GM18508 (cell line): Measurements from ENCODE around the gene ZNF345.
A peak's percentile ranks its signal among the peaks of the same experiment; 100 is the strongest.

Experiments used
- ATAC-seq: cut with Tn5 transposase; IDR thresholded peaks from one replicate; pipeline ENCODE4 v1.9.1; 2021; ENCODE audit warnings: moderate number of reproducible peaks; ENCODE audit not compliant: insufficient read depth, unreplicated experiment

Gene ZNF345

DNA sequence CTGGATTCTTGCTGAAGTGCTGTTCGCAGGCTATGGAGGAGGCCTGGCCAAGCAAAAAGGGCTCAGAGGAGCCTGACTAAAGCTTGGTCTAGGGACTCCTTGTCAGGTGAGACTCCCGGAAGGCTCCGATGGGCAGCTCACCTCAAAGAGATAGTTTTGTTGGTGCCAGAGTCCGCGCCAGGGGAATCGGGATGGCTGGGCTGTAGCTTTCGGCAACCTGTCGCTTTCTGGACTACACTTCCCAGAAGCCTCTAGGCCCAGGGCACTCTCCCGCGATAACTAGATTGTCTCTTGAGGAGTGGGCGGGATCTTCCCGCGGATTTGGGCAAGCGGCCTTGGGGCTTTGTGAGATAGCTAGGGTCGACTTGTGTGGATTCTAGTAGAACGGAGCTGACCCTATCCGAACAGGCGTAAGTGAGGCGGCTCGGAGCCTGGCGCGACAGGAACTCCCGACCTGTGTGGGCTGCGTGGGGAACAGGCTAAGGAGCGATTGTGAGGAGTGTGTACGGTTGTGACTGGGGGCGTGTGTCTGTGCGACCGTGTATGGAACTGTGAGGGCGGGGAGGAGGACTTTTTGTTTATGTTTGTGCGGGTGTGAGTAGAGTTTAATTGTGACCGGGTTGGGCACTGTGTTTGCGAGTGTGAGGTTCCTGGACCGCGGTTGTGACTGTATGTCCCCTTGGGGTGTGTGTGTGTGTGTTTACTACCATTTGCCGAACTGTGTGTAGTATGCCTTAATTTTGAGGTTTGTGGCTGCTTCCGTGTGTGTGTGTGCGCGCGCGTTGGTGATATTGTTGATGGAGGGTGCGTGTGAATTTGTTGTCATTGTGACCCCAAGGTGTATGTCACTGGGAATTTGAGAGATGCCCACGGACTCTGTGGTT, at the start of gene ZNF345:
Gene ZNF345, plus strand, starts transcription at position 318 of the 884 bp plus-strand sequence. CDS start 25,955 bp downstream, outside the sequence.
- peak; percentile 47 for ATAC-seq

- no peak for ATAC-seq
Measured at GRCh38 chr19:36805364-36805763, 45.3 kb upstream of the ZNF345 start.

DNA sequence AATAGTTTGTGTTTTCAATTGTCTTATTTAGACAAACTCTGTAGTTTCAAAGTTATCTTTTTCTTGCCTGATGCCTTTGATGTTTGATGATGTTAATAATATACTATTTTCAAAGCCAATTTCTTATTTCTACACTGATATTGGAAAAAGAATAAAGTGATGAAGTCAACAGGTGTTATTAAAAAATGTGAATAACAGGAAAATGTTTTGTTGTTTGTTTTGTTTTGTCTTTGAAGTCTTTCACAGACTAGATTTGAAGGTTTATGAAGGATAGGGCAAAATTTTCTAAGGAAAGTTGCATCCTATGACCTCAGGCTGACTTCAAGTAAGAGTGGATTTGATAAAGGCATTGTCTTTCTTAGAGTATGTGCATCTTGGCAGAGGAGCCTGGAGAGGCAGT, 43.6 kb upstream of the ZNF345 start:
- no peak for ATAC-seq

- no peak for ATAC-seq
Measured at GRCh38 chr19:36819130-36819630, 31.5 kb upstream of the ZNF345 start.

DNA sequence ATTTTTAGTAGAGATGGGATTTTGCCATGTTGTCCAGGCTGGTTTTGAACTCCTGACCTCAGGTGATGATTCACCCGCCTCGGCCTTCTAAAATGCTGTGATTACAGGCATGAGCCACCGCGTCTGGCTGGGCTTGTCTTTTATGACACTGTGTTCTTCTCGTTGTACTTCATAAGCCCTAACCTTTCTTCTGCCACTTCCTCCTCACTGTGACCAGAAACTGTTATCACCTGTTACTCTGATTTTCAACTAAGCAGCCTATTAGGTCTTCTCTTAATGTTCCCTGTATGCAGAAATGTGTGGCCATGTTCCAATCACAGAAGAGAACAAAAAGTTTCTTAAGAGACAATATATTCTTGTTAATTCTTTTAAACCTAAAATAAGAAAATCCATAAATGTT, 28.9 kb upstream of the ZNF345 start:
- no peak for ATAC-seq

DNA sequence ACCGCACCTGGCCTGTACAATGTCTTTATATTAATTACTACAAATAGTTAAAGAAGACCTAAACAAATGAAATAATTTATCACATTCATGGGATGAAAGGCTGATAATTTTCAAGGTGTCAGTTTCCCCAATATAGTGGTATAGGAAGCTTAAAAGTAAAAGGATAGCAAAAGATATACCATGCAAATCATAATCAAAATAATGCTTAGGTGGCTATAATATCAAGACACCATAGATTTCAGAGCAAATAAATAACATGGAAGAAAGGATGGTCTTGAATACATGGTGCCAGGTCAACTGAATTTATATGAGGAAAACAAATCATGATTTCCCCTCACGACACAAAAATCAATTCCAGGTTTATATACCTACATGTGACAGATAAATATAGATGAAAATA, 17.2 kb upstream of the ZNF345 start:
- no peak for ATAC-seq

DNA sequence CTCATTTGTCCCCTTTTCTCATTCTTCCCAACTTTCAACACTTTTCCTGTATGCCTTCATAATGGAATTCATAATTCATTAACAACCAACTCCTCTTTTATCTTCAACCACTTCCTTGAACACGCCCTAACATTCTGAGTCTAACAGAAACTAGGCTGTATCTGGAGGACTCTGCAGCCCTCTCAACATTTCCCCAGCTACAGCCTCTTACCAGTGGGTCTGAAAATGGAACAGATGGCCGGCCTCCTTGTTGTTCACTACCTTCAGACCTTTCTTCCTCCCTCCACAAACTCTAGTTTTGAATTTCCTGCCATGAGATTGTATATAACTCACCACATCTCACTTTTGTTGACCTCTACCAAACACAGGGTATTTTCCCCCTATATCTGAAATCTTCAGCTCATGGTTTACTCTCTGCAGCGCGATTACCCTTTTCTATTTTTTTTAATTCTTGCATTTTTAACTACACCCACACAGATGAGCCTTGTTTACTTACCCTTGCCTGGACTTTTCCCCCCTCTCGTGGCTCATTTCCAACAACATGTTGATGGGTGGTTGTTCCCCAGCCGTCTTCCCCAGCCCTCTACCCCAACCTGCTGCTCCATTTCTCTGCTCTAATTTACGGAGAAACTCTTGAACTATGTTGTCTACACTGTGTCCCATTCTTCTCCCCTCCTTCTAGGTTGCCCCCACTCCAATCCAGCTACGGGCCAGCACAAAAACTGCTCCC, 13.3 kb upstream of the ZNF345 start:
- ATAC-seq: no peak

- peak; percentile 81 for ATAC-seq
Measured at GRCh38 chr19:36837906-36838783, 12.5 kb upstream of the ZNF345 start, which contains the start of gene ZNF790. TSS of gene ZNF790 (minus strand) at chr19:36838387. CDS start at chr19:36825619, 12,768 bp downstream.

- ATAC-seq: no peak
Measured at GRCh38 chr19:36838784-36839324, 11.8 kb upstream of the ZNF345 start.

DNA sequence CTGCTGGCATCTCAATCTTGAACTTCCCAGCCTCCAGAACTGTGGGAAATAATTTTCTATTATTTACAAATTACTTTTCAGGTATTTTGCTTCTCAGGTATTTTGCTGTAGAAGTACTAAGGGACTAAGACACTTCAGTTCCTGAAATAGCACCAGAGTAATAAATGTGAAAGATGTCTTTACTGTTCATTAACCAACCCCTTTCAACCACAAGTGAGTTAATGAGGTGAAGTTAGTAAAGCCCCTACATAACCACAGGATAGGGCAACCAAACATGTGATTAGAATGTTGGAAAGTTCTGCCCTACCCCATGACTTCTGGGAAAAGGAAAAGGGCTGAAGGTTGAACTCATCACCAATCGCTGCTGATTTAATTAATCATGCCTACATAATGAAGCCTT, 2.7 kb upstream of the ZNF345 start:
- ATAC-seq: no peak

- peak; percentile 54 for ATAC-seq
Measured at GRCh38 chr19:36849701-36850558, 746 bp upstream of the ZNF345 start.

- ATAC-seq: no peak
Measured at GRCh38 chr19:36851898-36852297, 1.2 kb downstream of the ZNF345 start.

- no peak for ATAC-seq
Measured at GRCh38 chr19:36876993-36877938, 26.6 kb downstream of the ZNF345 start.

DNA sequence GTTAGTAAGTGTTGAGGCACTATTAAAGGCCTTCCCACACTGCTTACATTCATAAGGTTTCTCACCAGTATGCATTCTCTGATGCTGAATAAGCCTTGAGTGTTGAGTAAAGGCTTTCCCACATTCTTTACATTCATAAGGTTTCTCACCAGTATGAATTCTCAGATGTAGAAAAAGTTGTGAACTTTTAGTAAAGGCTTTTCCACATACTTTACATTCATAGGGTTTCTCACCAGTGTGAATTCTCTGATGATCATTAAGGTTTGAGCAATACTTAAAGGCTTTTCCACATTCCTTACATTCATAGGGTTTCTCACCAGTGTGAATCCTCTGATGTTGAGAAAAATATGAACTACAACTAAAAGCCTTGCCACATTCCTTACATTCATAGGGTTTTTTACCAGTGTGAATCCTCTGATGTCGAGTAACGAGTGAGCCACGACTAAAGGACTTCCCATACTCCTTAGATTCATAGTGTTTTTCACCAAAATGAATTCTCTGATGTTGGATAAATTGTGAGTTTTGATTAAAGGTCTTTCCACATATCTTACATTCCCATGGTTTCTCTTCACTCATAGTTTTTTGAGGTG, 41.2 kb downstream of the ZNF345 start:
- no peak for ATAC-seq

GRCh38 chr19:36894849-36895383, 44.2 kb downstream of the ZNF345 start:
- no peak for ATAC-seq

- no peak for ATAC-seq
Measured at GRCh38 chr19:36898422-36898821, 47.7 kb downstream of the ZNF345 start.
